GM18507 (cell line): ENCODE data around the gene TPO.
"Not testable (repeated sequence)": the region's sequence is repeated elsewhere in the genome, so short reads cannot be mapped to it uniquely, and the experiment has no call there.

Source experiments
- DNase-seq: peaks from one replicate; pipeline ENCODE4 v3.0.0; 2011; ENCODE audit warnings: low read depth; ENCODE audit not compliant: insufficient read length; ENCODE audit errors: extremely low spot score
- FAIRE-seq: peaks from 2 replicates; lab custom pipeline; 2011; peaks lifted over from hg19 to GRCh38; lab: Jason Lieb, UNC

Gene TPO

GRCh38 chr2:1413156-1413710 is at the start of gene TPO:
Gene TPO, plus strand, starts transcription at chr2:1413463. Its CDS starts 946 bp downstream, at chr2:1414409.
- DNase-seq (no peak), FAIRE-seq (no peak)

DNA sequence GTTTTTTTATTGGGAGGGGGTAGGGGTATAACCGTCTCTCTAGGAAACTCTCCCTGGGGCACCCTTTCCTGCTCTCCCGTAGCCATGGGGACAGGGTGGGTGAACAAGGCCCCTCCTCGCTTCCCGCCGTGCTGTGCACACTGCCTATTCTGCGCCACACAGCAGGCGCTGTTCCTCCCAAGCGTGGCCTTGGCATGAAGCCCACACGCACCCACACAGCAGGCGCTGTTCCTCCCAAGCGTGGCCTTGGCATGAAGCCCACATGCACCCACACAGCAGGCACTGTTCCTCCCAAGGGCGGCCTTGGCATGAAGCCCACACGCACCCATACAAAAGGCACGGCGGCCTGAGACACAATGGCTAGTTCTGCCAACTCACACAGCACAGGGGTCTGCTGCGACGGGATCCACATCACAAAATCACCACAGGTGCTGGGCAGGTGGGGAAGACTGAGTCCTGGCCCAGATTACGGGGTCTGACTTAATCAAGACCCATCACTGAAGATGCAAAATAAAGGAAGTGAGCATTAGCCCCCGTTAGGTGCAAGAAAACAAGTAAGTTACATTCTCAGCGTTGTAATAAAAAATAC is 46.6 kb upstream of the TPO start:
- FAIRE-seq = no peak
- DNase-seq = no peak

DNA sequence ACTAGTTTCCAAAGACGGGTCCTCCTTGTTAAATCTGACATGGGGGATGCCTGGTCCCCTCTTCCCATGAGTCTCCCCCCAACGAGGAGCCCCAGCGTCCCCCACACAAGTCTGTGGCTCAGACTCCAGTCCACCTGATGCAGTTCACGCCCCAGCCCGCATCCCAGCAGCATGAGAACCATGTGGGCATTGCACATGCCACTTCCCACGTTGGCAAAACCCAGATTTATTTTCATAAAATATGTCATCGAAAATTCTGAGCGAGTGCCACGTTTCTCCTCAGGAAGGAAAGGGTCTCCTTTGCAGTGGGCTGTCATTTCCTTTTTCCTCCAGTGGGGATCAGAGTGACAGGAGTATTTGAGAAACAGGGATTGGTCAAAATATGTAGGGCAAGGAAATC is 45.7 kb upstream of the TPO start:
- FAIRE-seq (no peak), DNase-seq (no peak)

- DNase-seq = no peak
- FAIRE-seq = no peak
Observed at GRCh38 chr2:1369905-1370304, 43.4 kb upstream of the TPO start.

DNA sequence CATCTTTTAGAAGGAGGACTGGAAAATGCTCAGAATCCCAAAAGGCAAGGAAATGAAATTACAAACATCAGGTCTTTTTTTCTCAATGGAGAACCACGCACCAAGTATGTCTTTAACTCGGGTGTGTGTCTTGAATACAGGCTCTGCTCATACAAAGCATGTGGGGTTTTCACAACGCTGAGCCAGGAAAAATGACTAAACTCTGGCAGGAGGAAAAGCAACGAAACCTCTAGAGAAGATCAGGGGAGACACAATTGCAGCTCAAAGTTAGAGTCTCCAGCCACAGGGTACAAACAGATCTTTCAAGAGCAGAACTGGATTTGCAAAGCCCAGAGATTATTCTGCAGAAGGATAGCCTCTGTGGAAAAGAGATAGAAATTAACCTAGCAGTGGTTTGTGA is 42.8 kb upstream of the TPO start:
- DNase-seq (no peak), FAIRE-seq (no peak)

- FAIRE-seq = no peak
Observed at GRCh38 chr2:1371082-1371481, 42.2 kb upstream of the TPO start.

GRCh38 chr2:1373830-1374229 is 39.4 kb upstream of the TPO start:
- no peak for FAIRE-seq
- DNase-seq = no peak

More at GRCh38 chr2:1371082-1371481, 42.2 kb upstream of the TPO start:
- DNase-seq = no peak

DNA sequence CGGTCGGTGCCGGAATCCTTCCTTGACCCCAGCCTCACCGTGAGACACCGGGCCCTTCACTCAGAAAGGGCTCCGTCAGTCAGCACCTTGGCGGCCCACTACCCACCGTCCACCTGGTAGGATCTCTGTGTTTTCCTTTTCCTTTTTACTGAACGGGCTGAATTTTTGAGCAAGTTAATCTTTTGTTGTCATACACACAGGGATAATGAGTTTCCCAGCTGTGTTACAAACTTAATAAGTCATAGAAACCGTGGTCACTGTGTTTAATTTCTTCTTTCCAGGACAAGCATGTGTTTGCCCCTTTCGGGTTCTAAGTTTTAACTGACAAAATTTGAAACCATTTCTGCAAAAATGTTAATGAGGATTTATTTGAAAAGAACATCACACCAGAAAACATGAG is 39.0 kb upstream of the TPO start:
- no peak for FAIRE-seq

DNA sequence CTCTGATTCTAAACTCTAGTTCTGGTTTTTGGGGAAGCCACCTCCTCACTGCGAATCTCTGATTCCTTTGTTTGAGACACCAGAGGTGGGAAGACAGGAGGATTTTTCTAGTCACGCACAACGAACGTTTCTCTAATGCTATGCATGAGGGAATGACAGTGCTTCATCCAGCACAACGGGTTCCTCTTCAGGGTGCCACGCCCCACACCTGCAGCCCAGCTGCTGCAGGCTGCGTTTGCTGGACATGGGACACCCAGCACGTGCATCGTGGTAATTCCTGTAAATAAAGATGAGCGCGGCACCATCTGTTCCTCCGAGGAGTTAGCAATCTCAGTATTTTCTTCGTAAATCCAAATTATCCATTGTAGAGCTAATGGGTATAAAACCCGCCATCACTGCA is 37.5 kb upstream of the TPO start:
- DNase-seq = no peak
- no peak for FAIRE-seq

More for the DNA sequence above, 39.0 kb upstream of the TPO start:
- no peak for DNase-seq

- FAIRE-seq = no peak
- DNase-seq = no peak
Observed at GRCh38 chr2:1377473-1377872, 35.8 kb upstream of the TPO start.

GRCh38 chr2:1378456-1379150 is 34.7 kb upstream of the TPO start:
- FAIRE-seq = no peak
- DNase-seq = no peak

DNA sequence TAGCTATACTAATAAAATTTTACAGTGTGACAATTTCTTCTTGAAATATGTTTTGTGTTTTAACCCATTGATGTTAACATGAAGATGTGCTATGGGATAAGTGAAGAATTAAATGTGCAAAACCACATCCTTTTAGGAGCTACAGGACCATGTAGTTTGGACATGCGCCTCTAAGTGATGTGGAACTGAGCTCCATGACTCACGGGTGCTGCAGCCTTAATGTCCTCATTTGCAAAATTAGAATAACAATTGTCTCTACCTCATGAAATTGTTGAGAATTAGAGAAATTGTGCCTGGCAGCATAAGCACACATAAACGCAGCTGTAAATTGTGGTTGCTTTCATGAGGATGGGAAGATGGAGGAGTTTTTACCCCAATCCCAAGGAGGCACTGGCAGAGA is 31.6 kb upstream of the TPO start:
- FAIRE-seq (no peak), DNase-seq (no peak)

DNA sequence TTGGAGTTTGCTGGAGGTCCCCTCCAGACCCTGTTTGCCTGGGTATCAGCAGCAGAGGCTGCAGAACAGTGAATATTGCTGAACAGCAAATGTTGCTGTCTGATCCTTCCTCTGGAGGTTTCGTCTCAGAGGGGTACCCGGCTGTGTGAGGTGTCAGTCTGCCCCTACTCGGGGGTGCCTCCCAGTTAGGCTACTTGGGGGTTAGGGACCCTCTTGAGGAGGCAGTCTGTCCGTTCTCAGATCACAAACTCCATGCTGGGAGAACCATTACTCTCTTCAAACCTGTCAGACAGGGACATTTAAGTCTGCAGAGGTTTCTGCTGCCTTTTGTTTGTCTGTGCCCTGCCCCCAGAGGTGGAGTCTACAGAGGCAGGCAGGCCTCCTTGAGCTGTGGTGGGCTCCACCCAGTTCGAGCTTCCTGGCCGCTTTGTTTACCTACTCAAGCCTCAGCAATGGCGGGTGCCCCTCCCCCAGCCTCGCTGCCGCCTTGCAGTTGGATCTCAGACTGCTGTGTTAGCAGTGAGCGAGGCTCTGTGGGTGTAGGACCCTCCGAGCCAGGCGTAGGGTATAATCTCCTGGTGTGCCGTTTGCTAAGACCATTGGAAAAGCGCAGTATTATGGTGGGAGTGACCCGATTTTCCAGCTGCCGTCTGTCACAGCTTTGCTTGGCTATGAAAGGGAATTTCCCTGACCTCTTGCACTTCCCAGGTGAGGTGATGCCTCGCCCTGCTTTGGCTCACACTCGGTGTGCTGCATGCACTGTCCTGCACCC is 25.1 kb upstream of the TPO start:
- not testable (repeated sequence) for DNase-seq, FAIRE-seq

- not testable (repeated sequence) for DNase-seq
Observed at GRCh38 chr2:1390118-1390517, 23.1 kb upstream of the TPO start.

GRCh38 chr2:1393321-1393720 is 19.9 kb upstream of the TPO start:
- FAIRE-seq = no peak
- DNase-seq = no peak

More at GRCh38 chr2:1390118-1390517, 23.1 kb upstream of the TPO start:
- FAIRE-seq = not testable (repeated sequence)

GRCh38 chr2:1394709-1395408 is 18.4 kb upstream of the TPO start:
- no peak for FAIRE-seq
- no peak for DNase-seq

DNA sequence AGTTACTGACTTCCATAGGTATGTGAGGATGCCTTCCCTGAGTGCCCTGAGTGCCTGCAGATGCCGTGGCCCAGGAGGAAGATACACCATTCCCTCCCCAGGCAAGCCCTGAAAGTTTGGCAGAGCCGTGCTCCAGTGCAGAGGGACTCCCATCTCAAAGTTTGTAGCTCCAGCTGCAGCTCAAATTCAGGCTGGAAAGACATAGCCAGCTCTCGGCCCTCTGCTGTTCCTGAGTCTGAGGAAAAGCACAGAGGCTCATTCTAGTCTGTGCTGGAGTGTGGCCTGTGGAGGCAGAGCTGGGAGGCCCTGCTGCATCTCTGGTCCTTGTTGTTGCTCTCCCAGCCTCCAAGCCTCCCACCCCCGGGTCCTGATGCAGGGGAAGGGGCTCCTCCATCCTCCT is 15.9 kb upstream of the TPO start:
- no peak for FAIRE-seq
- no peak for DNase-seq

- FAIRE-seq (no peak), DNase-seq (no peak)
Observed at GRCh38 chr2:1398191-1398590, 15.1 kb upstream of the TPO start.

DNA sequence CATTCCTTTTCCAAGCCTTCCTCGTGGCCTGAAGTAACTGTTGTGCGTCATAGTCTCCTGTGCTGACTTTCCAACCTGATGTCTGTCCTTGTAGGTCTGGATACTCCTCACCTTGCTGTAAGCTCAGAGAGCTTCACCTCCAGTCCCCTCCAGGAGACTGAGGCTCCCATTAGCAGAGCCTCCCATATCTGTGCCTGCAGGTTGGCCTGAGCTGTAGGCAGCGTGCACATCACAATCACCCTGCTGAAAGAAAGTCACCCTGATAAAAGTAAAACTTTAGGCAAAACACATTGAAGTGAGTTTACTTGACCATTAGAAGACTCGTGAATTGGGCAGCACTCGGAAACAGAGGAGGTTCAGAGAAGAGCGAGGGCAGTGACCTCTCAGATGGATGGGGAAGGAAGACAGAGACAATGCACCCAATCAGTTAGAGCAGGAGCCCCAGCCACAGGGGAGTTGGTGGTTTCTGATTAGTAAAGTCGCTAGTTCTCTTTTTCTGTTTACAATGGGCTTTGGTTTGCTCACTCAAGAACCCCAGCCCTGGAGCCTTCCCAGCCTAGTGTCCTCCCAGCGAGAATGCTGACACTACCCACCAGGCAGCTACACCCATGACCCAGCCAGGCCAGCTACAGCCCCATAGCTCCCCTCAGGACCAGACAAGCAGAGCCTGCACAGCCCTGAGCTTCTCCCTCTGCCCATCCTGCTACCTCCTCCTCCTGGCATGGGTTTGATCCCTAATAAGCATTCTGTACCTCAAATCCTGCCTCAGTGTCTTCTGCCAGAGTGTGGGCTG is 12.1 kb upstream of the TPO start:
- DNase-seq (no peak), FAIRE-seq (no peak)
